Rectal smooth muscle tissue (tissue), 1 donor: ENCODE data around the gene LHX1.

Experiments used
- H3K27ac ChIP-seq: one replicate; pipeline ENCODE4 v1.7.0; 2013; ENCODE audit warnings: low read depth, low read length, inconsistent platforms
- H3K27me3 ChIP-seq: one replicate; pipeline ENCODE4 v1.7.0; 2013; ENCODE audit warnings: low read length; ENCODE audit not compliant: control insufficient read depth, insufficient read depth
- H3K36me3 ChIP-seq: one replicate; pipeline ENCODE4 v1.7.0; 2013; ENCODE audit warnings: low read length; ENCODE audit not compliant: control insufficient read depth, insufficient read depth
- H3K4me1 ChIP-seq: one replicate; pipeline ENCODE4 v1.7.0; 2013; ENCODE audit warnings: low read length; ENCODE audit not compliant: control insufficient read depth, insufficient read depth
- H3K4me3 ChIP-seq: one replicate; pipeline ENCODE4 v1.7.0; 2013; ENCODE audit warnings: low read length
- H3K9ac ChIP-seq: one replicate; pipeline ENCODE4 v1.7.0; 2013; ENCODE audit warnings: low read length

Gene LHX1

GRCh38 chr17:36937001-36937958, at the start of gene LHX1:
Gene LHX1, plus strand, starts transcription at chr17:36937475. Its CDS starts 723 bp downstream, at chr17:36938198.
- peaks cover 7% of the 10 kb centered on the region for H3K4me1 ChIP-seq

GRCh38 chr17:36888236-36888951, 48.9 kb upstream of the LHX1 start:
- Histone ChIP-seq H3K27ac (no peak overlapping the region), H3K4me3 (no peak overlapping the region), H3K27me3 (no peaks in the 10 kb centered on the region), H3K4me1 (no peaks in the 10 kb centered on the region), H3K36me3 (no peaks in the 10 kb centered on the region), H3K9ac (no peak overlapping the region)

More at GRCh38 chr17:36937001-36937958, at the start of gene LHX1:
- no peak within 1 kb of the TSS for H3K9ac ChIP-seq
- peaks cover 94% of the 10 kb centered on the region for H3K27me3 ChIP-seq
- H3K27ac ChIP-seq = no peak within 1 kb of the TSS
- peak within 1 kb of the TSS; percentile 36 for H3K4me3 ChIP-seq
- H3K36me3 ChIP-seq = no peaks in the 10 kb centered on the region

GRCh38 chr17:36889770-36890349, 47.4 kb upstream of the LHX1 start:
- Histone ChIP-seq H3K9ac (no peak overlapping the region), H3K36me3 (no peaks in the 10 kb centered on the region), H3K27ac (no peak overlapping the region), H3K4me1 (no peaks in the 10 kb centered on the region), H3K27me3 (no peaks in the 10 kb centered on the region), H3K4me3 (no peak overlapping the region)

- H3K27me3 ChIP-seq = no peaks in the 10 kb centered on the region
- no peak overlapping the region for H3K4me3 ChIP-seq
- H3K36me3 ChIP-seq = no peaks in the 10 kb centered on the region
- H3K27ac ChIP-seq = no peak overlapping the region
- no peaks in the 10 kb centered on the region for H3K4me1 ChIP-seq
- H3K9ac ChIP-seq = no peak overlapping the region
These were observed 46.7 kb upstream of the LHX1 start for GRCh38 chr17:36890398-36891168.

GRCh38 chr17:36892112-36892838, 45.0 kb upstream of the LHX1 start:
- H3K27me3 ChIP-seq = no peaks in the 10 kb centered on the region

GRCh38 chr17:36894177-36894576, 43.1 kb upstream of the LHX1 start:
- no peaks in the 10 kb centered on the region for H3K27me3 ChIP-seq
- H3K4me1 ChIP-seq = no peaks in the 10 kb centered on the region
- H3K9ac ChIP-seq = no peak overlapping the region
- H3K36me3 ChIP-seq = no peaks in the 10 kb centered on the region
- H3K4me3 ChIP-seq = no peak overlapping the region
- no peak overlapping the region for H3K27ac ChIP-seq

More at GRCh38 chr17:36892112-36892838, 45.0 kb upstream of the LHX1 start:
- H3K36me3 ChIP-seq = no peaks in the 10 kb centered on the region
- H3K27ac ChIP-seq = no peak overlapping the region
- H3K4me1 ChIP-seq = no peaks in the 10 kb centered on the region
- H3K4me3 ChIP-seq = no peak overlapping the region
- H3K9ac ChIP-seq = no peak overlapping the region

- H3K4me3 ChIP-seq = no peak overlapping the region
- H3K9ac ChIP-seq = no peak overlapping the region
- no peaks in the 10 kb centered on the region for H3K36me3 ChIP-seq
- H3K4me1 ChIP-seq = no peaks in the 10 kb centered on the region
- H3K27ac ChIP-seq = no peak overlapping the region
- H3K27me3 ChIP-seq = no peaks in the 10 kb centered on the region
These were observed 42.4 kb upstream of the LHX1 start for GRCh38 chr17:36894925-36895324.

GRCh38 chr17:36899250-36900159, 37.8 kb upstream of the LHX1 start:
- Histone ChIP-seq H3K36me3 (no peaks in the 10 kb centered on the region), H3K27me3 (no peaks in the 10 kb centered on the region), H3K9ac (no peak overlapping the region), H3K4me3 (no peak overlapping the region), H3K27ac (no peak overlapping the region), H3K4me1 (no peaks in the 10 kb centered on the region)

- H3K4me3 ChIP-seq = no peak overlapping the region
- no peaks in the 10 kb centered on the region for H3K36me3 ChIP-seq
- H3K27ac ChIP-seq = no peak overlapping the region
- H3K4me1 ChIP-seq = no peaks in the 10 kb centered on the region
- H3K27me3 ChIP-seq = no peaks in the 10 kb centered on the region
- H3K9ac ChIP-seq = no peak overlapping the region
These were observed 37.1 kb upstream of the LHX1 start for GRCh38 chr17:36900160-36900512.

- Histone ChIP-seq H3K27ac (no peak overlapping the region), H3K9ac (no peak overlapping the region), H3K4me1 (no peaks in the 10 kb centered on the region), H3K36me3 (no peaks in the 10 kb centered on the region), H3K4me3 (no peak overlapping the region), H3K27me3 (no peaks in the 10 kb centered on the region)
These were observed 35.8 kb upstream of the LHX1 start for GRCh38 chr17:36901506-36901905.

- H3K36me3 ChIP-seq = no peaks in the 10 kb centered on the region
- H3K4me1 ChIP-seq = no peaks in the 10 kb centered on the region
- no peak overlapping the region for H3K27ac ChIP-seq
- H3K4me3 ChIP-seq = no peak overlapping the region
- H3K9ac ChIP-seq = no peak overlapping the region
- H3K27me3 ChIP-seq = peaks cover 2% of the 10 kb centered on the region
These were observed 29.9 kb upstream of the LHX1 start for GRCh38 chr17:36907407-36907806.
